HG03097 (cell line): ENCODE data around the gene IP6K2.
"Not testable (repeated sequence)": the region's sequence is repeated elsewhere in the genome, so short reads cannot be mapped to it uniquely, and the experiment has no call there.

Source experiments
- ATAC-seq: cut with Tn5 transposase; IDR thresholded peaks from one replicate; pipeline ENCODE4 v1.9.1; 2021; ENCODE audit not compliant: unreplicated experiment, low FRiP score

IP6K2 gene

DNA sequence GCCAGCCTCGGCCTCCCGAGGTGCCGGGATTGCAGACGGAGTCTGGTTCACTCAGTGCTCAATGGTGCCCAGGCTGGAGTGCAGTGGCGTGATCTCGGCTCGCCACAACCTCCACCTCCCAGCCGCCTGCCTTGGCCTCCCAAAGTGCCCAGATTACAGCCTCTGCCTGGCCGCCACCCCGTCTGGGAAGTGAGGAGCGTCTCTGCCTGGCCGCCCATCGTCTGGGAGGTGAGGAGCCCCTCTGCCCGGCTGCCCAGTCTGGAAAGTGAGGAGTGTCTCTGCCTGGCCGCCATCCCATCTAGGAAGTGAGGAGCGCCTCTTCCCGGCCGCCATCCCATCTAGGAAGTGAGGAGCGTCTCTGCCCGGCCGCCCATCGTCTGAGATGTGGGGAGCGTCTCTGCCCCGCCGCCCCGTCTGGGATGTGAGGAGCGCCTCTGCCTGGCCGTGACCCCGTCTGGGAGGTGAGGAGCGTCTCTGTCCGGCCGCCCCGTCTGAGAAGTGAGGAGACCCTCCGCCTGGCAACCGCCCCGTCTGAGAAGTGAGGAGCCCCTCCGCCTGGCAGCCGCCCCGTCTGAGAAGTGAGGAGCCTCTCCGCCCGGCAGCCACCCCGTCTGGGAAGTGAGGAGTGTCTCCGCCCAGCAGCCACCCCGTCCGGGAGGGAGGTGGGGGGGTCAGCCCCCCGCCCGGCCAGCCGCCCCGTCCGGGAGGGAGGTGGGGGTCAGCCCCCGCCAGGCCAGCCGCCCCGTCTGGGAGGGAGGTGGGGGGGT, 16.9 kb upstream of the IP6K2 start:
- ATAC-seq: not testable (repeated sequence)

DNA sequence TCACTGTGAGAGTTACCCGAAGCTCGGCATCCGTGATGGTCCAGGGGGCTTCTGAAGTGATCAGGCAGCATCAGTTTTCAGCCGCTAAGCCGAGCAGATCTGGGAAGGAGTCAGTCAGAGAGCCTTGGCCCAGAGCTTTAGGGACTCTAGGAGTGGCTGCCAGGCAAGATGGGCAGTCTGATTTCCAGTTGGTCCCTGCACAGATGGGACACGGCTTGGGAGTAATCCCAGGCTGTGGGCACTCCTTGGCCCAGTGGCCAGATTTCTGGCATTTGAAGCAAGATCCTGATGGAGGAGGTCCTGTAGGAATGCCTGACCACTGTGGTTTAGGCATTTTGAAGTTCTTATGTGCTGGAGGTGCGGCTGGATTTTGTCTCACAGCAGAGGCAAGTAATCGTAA, 10.5 kb upstream of the IP6K2 start:
- ATAC-seq: no peak

DNA sequence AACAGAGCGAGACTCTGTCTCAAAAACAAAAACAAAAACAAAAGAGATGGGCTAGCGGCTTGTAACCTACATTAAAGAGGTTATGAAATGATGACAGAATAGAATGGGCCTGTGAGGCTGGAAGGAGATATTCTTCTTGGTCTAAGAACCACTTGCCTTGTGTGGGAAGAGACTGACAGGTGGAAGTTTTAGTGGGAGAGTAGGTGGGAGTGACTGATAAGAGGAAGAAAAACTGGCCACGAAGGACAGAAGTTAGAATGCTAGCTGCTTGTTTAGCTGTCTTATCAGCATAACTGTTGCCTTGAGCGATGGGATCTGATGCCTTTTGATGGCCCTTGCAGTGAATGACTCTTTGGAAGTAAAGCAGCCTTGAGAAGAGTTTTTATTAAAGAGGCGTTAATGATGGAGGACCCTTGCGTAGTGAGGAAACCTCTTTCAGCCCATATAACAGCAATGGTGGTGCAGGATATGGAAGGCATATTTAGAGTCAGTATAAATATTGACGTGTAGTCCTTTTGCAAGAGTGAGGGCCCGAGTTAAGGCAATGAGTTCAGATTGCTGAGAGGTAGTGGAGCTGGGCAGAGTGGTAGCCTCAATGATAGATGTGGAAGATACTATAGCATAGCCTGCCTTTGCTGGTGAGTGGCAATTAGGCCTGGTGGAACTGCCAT, 8.3 kb upstream of the IP6K2 start:
- ATAC-seq: not testable (repeated sequence)

DNA sequence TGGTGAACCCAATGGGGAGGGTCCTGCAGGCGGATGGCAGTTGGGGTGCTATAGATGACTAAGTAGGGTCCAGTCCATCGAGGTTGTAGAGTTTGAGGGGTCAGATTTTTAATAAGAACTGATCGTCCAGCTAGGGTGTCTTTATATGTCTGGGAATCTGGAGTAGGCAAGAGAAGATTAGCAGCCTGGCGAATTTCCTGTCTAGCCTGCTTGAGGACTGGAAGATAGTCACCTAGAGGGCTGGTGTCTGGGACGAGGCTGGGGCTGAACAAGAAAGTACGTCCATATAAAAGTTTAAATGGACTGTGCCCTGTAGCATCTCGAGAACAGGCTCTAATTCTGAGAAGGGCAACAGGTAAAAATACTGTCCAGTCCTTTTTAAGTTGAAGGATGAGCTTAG, 6.7 kb upstream of the IP6K2 start:
- ATAC-seq: no peak

DNA sequence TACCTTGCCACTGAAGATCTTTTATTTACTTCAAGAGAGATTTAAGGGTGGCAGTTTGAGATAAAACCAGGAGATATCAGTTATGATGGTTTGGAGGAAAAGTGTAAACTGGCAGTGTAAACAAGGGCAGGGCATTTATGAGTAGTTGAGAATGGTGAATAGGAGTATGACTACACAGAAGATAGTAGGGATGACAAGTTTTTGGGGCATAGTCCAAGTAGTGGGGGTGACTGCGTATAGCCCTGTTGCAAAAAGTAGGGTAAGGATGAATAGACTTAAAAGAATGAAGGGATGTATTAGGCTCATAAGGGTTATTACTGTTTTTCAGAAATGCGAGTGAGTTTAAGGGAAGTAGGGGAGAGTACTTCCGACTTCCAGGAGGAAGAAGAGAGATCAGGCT, 6.3 kb upstream of the IP6K2 start:
- not testable (repeated sequence) for ATAC-seq

DNA sequence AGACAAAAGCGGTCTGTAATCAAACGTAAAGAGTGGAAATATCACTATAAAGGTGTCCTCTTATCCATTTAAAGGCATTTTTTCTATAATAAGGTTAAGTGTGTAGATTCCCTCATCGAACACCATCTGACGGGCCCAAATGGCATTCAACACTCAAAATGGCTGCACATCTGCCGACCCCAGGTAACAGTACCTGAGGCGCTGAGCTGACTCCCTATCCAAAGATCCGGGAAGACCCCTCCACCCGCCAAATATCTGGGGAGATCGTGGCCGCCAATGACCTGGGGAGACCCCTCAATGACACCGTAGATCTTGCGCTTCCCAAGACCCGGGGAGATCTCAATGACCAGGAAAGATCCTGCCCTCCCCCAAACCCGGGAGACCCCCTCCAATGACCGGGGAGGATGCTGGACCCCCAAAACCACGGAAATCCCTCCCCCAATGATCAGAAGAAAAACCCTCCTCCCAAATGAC, 476 bp downstream of the IP6K2 start:
- no peak for ATAC-seq

DNA sequence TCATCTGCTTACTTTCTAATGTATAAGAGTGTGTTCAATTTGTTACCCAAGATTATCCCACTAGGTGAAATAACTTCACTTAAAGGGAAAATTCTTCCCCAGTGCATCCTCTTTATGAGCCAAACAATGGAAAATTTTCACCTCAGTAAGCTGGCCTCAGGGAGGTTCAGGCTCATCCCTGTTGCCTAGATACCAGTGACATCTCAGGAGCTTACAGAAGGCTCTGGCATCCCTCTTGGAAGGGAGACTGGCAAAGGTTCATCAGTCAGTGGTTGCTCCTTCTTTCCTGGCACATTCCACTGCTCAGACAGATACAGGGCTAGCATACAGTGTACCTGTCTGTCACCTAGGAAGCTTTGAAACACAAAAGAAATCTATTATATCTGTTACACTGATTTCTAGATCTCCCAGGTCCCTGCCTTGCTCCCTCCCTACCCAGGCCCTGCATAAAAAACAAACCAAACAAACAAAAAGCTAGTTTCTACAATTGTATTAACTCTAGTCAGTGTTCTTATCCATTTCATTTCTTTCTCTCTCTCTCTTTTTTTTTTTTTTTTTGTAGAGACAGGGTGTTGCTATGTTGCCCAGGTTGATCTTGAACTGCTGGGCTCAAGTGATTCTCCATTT, 1.7 kb downstream of the IP6K2 start:
- no peak for ATAC-seq

DNA sequence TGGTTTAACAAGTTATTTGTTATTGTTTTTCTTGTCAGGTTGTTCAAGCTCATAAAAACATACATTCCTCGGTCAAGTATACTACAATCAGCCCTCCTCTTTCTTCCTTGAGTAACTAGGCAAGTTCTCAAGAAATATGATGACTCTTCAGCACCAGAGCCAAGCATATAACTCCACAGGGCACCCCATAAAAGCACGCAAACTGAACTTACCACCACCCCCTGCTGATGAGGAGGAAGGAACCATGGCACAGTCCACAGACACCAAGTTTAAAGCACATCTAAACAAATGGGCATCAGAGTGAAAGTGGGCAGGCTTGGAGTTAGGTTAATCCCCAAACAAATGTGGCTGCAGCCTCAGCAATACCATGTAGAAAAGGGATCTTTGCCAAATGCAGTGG, 5.3 kb downstream of the IP6K2 start:
- no peak for ATAC-seq

DNA sequence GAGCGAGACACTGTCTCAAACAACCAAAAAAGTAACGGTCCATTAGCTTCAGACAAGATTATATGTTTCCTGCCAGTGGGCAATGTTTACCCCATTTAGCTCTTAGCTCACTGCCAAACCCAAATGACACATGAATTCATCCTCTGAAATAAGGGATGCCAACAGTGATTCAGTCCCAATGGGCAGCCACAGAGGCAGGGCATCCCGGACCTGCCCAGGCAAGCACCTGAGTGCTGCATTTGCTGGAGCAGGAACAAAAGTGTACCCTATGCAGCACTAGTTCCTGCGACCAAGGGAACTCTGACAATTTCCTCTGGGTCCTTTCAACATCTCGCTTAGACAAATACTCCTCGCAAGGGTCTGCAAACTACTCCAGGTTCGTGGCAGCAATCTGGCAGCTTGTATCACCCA, 8.0 kb downstream of the IP6K2 start:
- no peak for ATAC-seq

DNA sequence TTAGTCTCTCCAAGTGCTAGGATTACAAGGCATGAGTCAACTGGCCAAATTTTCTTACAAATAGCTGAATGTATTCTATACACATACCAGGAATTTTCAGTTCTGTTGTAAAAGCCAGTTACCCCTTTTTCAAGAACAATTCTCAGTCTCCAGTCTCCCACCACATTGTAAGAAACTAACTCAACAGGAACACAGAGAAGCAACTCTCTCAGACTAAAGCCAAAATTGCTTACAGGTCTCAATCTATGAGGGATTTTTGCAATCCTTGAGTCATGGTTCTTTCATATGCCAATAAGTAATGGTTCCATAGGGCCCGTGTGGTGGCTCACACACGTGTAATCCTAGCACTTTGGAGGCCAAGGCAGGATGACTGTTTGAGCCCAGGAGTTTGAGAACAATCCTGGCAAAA, 8.5 kb downstream of the IP6K2 start:
- ATAC-seq: no peak

DNA sequence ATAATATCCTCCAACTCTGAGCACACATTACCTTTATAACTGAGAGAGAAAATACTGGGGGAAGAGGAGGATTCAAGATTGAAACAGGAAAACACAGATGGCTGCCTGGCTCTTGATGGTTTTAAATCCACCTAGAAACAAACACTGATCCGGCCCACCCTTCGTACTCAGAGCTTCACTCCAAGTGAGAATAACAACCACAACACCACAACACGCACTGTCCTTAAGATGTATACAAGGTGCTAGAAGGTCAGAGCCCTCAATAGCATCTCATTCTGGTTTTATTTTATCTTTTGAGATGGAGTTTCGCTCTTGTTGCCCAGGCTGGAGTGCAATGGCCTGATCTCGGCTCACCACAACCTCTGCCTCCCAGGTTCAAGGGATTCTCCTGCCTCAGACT, 9.9 kb downstream of the IP6K2 start:
- ATAC-seq: no peak

DNA sequence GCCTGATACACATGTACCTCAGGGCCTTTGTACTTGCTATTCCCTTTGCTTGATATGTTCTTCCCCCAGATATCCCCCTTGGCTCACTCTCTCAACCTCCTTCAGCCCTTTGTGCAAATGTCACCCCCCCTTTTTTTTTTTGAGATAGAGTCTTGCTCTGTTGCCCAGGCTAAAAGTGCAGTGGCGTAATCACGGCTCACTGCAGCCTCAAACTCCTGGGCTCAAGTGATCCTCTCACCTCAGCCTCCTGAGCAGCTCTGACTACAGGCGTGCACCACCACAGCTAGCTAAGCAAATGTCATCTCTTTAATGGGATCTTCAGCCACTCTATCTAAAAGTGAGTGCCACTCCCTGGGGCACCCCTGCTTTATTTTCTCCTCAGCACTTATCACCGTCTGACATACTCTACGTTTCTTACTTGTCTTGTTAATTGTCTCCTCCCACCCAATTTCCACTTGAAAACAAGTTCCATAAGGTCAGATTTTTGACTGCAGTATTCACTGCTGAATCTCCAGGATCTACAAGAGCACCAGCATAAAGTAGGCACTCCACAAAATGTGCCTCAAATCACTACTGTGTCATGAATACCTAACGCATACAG, 14.6 kb downstream of the IP6K2 start:
- no peak for ATAC-seq

DNA sequence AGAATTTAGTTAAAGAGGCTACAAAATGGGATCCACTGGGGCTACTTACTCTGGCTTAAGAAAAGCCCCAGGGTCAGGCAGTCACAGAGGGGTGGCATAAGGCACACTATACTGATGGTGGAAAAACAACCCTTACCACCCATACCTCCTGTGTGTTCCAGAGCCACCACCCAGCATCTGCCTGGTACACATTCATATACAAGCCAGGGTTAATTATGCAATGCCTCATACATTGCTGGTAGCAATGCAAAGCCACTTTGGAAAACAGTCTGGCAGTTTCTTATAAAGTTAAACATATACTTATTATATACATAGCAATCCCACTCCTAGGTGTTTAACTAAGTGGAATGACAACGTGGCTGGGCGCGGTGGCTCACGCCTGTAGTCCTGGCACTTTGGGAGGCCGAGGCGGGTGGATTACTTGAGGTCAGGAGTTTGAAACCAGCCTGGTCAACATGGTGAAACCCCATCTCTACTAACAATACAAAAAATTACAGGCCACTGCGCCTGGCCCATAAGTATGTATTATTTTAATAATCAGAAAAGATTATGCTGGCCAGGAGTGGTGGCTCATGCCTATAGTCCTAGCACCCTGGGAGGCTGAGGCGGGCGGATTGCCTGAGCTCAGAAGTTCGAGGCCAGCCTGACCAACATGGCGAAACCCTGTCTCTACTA, 16.2 kb downstream of the IP6K2 start:
- no peak for ATAC-seq

DNA sequence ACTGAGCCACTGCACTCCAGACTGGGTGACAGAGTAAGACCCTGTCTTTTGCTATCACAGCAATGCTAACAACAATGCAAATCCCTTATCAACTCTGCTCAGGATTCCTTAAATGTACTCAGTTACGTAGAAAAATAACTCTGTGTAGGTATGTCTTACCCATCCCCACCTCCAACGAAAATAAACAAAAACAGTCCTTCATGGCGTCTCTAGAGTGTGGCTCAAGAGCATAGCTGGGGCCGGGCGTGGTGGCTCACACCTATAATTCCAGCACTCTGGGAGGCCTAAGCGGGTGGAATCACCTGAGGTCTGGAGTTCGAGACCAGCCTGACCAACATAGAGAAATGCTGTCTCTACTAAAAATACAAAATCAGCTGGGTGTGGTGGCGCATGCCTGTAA, 18.1 kb downstream of the IP6K2 start:
- ATAC-seq: no peak

DNA sequence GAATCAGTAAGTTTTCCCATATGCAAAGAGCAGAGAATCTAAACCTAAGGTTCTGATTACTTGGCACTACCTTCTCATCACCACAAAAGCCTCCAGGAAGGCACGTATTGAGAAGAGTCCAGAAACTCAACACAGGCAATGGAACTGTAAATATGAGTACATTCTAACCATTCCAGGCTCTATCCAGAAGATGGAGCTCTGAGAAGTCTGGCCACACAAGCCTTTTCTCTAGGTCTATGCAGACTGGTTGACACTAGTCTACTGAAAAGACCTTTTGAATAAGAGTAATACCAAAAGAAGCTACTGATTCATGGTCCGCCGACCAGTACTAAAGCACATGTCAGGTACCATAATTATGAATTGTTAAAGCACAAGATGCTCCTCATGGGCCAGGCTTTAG, 19.1 kb downstream of the IP6K2 start:
- no peak for ATAC-seq

DNA sequence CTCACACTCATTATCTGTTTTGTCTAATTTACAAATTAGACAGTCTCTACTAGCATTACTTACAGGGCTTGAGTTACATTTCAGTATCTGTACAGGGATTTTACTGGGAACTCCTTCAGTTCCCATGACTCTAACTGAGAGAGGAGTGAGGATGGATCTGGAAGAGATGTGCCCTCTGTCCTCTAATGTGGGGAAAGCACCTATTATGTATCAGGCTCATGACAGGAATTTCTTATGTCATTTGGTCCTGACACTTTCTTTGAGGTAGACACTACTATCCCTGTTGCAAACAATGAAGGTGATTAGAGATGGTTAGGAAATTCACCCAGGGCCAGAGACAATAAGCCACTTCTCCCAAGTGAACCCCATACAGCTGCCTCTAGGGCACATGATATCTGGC, 20.4 kb downstream of the IP6K2 start:
- no peak for ATAC-seq

DNA sequence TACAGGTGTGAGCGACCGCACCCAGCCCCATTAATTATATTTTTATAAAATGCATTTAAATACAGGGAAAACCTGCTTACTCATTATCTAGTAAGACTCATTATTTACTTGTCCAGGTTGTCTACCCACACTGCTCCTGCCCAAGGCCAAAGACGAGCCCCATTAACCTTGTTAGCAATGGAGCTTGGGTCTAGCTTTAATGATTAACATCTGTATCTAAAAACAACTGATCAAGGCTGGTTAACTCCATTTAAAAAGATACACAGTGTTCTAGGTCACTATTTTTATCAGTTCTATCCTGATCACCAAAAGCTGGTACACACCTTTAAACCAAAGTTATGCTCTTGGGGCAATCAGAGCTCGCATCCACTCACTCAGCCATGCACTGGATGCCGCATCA, 20.9 kb downstream of the IP6K2 start:
- no peak for ATAC-seq

DNA sequence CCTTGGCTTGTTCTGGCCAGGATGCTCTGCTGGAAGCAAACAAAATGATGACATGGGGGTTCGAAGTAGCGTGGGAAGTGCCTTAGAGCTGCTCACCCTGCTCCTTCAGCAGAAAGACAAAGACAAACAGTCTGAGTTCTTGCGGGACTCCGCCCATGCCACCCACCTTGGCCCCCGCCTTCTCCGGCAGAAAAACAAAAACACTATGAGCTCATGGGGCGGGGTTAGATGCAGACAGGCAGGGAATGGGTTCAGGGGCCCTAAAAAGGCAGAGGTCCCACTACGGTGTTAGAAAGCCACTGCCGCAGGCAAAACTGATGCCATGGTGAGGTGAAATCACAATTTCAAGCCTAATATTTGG, 21.6 kb downstream of the IP6K2 start:
- ATAC-seq: no peak

DNA sequence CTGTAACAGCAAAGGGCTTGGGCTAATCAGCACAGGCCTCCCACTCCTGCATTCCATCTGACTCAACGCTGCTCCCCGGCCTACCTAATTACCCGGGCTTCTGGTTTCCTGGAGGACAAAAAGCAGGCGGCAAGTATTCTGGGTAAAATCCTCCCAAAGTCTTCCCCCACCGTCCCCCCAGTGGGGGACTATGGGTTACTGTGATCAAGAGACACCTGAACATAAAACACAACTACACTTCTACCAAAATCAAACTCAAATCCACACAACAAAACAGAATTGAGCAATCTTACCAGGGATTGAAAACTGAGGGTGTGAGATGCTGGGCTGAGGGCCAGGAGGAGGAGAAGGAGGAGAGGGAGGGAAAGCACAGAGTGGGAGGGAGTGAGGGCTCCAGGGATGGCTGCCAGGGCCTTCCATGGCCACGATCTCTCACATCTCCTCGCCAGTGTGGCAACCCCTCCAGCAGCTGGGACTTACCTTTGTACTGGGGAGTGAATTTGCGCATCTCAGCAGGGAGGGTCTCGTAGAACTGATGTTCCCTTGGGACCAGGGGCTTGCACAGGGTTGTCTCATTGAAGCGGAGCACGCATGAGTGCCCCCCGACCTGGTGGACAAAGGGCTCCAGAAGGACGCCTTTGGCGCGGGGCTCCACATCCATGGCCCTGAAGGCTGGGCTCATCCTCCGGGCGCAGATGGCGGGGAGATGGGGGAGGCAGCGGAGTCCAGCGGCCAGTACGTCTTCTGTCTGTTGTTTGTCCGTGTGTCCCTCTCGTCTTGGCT, 22.2 kb downstream of the IP6K2 start:
- ATAC-seq: no peak

DNA sequence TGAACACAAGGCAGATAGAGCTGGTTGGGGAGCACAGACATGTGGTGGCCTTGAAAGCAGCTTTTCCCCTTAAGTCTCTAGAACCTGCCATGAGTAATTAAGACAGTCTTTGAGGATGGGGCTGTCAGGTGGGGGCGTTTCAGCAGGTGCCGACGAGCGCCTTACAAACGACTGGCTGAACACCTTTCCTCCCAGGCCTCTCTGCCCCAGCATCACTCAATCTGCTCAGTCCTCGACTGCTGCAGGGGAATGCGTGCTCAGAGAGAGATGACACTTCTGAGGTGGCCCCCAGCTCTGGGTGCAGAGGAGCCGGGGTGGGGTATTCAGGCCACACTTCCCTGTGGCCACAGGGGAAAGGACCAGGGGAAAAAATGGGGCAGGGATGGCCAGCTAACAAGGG, 23.2 kb downstream of the IP6K2 start:
- ATAC-seq: no peak
